Measurements from ENCODE around the gene EFCAB8. TPM values are rescaled to one million over a fixed set of nuclear protein-coding genes. Genes with fewer than 3 reads are reported as not detected.

The EFCAB8 gene
- total RNA-seq, 1 experiment from 2014 or later: not detected

Other genes with a start within 250 kb of the EFCAB8 start
- gene C20orf203, start 185.0 kb upstream of the EFCAB8 start, total RNA-seq (2014; rRNA removed; shearing (Covaris generic)): not detected in 2 replicates
- gene COMMD7, start 115.5 kb upstream of the EFCAB8 start, total RNA-seq (2014; rRNA removed; shearing (Covaris generic)): 25.1 and 29.2 TPM in 2 replicates
- gene DNMT3B, start 96.5 kb upstream of the EFCAB8 start, total RNA-seq (2014; rRNA removed; shearing (Covaris generic)): 1.0 and 2.2 TPM in 2 replicates
- 89.1 and 99.7 TPM in 2 replicates for gene MAPRE1, start 39.0 kb upstream of the EFCAB8 start, total RNA-seq (2014; rRNA removed; shearing (Covaris generic))
- gene SUN5, start 145.5 kb downstream of the EFCAB8 start, total RNA-seq (2014; rRNA removed; shearing (Covaris generic)): not detected in 2 replicates
- not detected in 2 replicates for gene BPIFB2, start 148.8 kb downstream of the EFCAB8 start, total RNA-seq (2014; rRNA removed; shearing (Covaris generic))
- not detected in 2 replicates for gene BPIFB6, start 172.7 kb downstream of the EFCAB8 start, total RNA-seq (2014; rRNA removed; shearing (Covaris generic))
- gene BPIFB3, start 195.0 kb downstream of the EFCAB8 start, total RNA-seq (2014; rRNA removed; shearing (Covaris generic)): not detected in 2 replicates
- not detected in 2 replicates for gene BPIFB4, start 220.7 kb downstream of the EFCAB8 start, total RNA-seq (2014; rRNA removed; shearing (Covaris generic))

Measured in NCI-H460 (cell line).